Mononuclear cell (primary cell): Measurements from ENCODE around the gene TFPT. TPM values are rescaled to one million over a fixed set of nuclear protein-coding genes. Genes with fewer than 3 reads are reported as not detected.

Experiments
- H3K27me3 ChIP-seq: 2 replicates; pipeline ENCODE4 v1.6.0; 2011; ENCODE audit warnings: low read length, control low read depth; ENCODE audit not compliant: insufficient read depth
- H3K4me1 ChIP-seq: 2 replicates; pipeline ENCODE4 v1.5.1; 2011; ENCODE audit warnings: mild to moderate bottlenecking, low read length, control low read depth; ENCODE audit not compliant: insufficient read depth
- H3K4me3 ChIP-seq: 2 replicates; pipeline ENCODE4 v1.5.1; 2011; ENCODE audit warnings: mild to moderate bottlenecking, low read length, moderate library complexity
- H3K9me3 ChIP-seq: 2 replicates; pipeline ENCODE4 v1.5.1; 2011; ENCODE audit warnings: low read depth, mild to moderate bottlenecking, control low read depth, low read length
- total RNA-seq: library from RNA; depleted of rRNA; stranded (reverse); fragments of >200 nt; gene quantifications from one replicate; pipeline ENCODE4 v1.2.3, GENCODE V29; 2012

TFPT gene, protein sequence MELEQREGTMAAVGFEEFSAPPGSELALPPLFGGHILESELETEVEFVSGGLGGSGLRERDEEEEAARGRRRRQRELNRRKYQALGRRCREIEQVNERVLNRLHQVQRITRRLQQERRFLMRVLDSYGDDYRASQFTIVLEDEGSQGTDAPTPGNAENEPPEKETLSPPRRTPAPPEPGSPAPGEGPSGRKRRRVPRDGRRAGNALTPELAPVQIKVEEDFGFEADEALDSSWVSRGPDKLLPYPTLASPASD
- 5.7 TPM for total RNA-seq

DNA sequence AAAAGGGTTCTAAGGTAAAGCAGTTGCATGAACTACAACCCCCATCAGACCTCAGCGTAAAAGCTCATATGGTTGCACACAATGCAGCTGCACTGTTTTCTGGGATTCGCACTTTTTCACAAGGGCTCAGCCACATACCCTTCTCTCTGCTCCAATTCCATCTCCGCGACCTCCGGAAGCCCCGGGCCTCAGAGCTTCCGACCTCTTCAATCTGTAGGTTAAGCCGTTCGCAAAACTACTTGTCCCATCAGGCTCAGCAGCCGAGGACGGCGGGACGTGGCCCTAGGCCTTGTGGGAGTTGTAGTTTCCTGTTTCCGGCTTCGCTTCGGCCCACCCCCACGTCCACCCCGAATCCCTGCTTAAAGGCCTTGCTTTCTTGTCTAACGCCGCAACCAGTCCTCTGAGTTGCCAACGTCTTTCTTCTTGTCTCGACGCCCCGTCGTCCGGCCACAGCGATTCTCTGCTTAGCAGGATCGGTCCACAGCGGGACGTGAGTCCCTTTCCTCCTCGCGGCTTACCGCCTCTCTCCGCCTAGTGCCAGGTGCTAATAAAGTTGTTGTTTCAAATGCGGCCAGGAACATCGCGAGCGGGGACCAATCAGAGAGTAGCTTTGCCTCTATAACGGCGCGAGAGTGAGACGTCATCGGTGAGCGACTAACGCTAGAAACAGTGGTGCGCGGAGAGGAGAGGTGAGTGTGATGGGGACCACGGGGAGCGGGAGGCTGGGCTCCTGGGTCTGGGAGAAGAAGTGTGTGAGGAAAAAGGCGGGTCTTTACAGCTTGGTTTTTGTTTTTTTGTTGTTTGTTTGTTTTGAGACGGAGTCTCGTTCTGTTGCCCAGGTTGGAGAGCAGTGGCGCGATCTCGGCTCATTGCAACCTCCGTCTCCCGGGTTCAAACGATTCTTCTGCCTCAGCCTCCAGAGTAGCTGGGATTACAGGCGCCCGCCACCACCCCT is at the start of gene TFPT, which contains the start of gene PRPF31:
Gene TFPT, minus strand, starts transcription at position 549 of the 955 bp plus-strand sequence. Its CDS starts 388 bp downstream, at position 161.
Gene PRPF31, plus strand, starts transcription at position 646 of the 955 bp plus-strand sequence. CDS start 2,525 bp downstream, outside the sequence.
- Histone ChIP-seq H3K27me3 (no peaks in the 10 kb centered on the region), H3K4me1 (peaks cover 27% of the 10 kb centered on the region), H3K9me3 (no peaks in the 10 kb centered on the region), H3K4me3 (peak within 1 kb of the TSS; percentile 70)

DNA sequence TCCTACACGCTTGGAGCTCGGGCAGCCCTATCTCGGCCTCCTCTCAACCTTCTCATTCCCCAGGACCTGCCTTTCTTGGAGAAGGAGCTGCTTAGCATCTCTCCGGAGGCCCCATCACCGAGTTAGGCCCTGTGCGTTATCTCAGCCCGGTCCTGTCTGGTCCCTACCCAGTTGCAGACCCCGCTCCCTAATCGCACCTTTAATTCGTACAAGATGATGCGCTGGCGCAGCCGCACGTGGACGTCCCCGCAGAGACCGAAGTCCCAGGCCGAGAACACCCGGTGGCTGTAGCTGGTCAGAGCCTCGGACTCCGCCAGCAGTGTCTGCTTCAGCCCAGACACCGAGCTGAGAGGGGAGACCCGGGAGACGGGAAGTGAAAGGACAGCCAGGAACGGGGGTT is 49.8 kb upstream of the TFPT start:
- Histone ChIP-seq H3K27me3 (no peaks in the 10 kb centered on the region), H3K4me1 (peaks cover 54% of the 10 kb centered on the region), H3K9me3 (no peaks in the 10 kb centered on the region), H3K4me3 (no peak overlapping the region)

DNA sequence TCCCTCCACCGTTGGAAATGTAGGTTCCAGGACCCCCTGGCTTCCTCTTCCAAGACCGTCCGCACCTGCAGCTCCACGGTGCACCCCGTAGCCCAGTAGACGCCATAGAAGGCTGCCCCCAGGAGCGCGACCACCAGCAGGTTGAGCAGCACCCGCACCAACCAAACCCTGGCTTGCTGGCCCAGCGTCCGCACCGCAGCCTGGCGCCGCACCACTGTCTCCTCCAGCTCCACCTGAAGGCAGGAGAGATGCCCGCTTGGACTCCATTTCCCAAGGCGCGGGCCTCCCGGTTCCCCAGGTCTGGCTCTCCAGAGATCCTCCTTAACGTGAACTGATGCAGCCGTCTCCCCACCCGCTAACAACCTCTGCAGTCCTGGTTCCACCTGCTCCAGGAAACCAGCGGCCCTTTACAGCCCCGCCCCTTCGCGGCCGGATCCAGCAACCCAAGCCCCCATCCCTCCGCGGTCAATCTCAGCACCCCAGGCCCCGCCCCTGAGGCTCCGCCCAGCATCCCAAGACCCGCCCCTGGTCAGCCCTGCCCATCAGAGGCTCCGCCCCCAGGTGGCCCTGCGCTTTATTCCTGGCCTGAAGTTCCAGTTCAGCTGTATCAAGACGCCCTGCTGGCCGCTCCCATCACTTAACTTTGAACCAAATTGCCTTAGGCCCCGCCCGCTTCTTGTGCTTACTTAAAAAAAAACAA is 49.1 kb upstream of the TFPT start:
- Histone ChIP-seq H3K27me3 (no peaks in the 10 kb centered on the region), H3K4me3 (no peak overlapping the region), H3K4me1 (peaks cover 57% of the 10 kb centered on the region), H3K9me3 (no peaks in the 10 kb centered on the region)

DNA sequence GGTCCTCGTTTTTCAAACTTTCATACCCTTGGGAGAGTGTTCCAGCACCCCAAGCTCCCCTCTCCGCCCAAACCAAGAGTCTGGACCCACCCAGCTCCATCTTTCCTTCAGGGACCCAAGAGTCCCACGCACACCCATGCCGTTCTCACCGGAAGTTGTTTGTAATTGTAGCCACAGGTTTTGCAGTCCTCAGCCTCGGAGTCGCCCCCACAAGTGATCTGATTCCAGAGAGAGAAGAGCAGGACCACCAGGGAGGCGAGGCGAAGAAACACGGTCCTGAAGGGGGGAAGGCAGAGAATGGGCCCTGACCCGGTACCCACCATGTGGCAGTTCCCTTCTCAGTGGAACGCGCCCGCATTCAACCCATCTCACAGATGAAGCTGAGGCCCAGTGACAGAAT is 47.4 kb upstream of the TFPT start:
- peak overlapping the region; percentile 15 for H3K4me3 ChIP-seq
- no peaks in the 10 kb centered on the region for H3K27me3 ChIP-seq
- H3K9me3 ChIP-seq, result no peaks in the 10 kb centered on the region
- peaks cover 63% of the 10 kb centered on the region for H3K4me1 ChIP-seq

DNA sequence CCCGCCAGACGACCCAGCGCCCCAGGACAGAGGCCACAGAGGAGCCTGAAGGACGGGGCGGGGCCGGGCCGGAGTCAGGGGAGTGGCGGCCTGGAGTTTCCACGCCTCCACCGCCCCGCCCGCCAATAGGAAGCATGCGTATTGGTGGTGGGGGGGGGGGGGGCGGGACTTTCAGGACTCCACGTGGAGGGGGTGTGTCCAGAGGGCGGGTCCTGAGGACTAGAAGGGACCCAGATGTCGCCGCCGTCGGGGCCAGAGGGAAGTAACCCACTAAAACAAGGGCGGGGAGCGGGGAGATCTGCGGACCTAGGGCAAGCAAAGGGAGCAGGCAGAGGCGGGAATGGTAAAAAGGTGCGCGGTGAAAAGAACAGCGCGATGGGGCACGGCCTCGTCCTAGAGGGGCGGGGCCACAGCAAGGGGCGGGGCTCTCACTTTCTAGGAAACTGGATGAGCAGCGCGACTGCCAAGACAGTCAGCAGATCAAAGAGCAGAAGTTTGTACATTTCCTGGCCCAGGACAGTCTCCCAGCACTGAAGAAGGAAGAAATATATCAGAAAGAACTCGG is 46.9 kb upstream of the TFPT start:
- peak overlapping the region; percentile 15 for H3K4me3 ChIP-seq
- H3K9me3 ChIP-seq, result no peaks in the 10 kb centered on the region
- H3K27me3 ChIP-seq, result no peaks in the 10 kb centered on the region
- H3K4me1 ChIP-seq, result peaks cover 63% of the 10 kb centered on the region

DNA sequence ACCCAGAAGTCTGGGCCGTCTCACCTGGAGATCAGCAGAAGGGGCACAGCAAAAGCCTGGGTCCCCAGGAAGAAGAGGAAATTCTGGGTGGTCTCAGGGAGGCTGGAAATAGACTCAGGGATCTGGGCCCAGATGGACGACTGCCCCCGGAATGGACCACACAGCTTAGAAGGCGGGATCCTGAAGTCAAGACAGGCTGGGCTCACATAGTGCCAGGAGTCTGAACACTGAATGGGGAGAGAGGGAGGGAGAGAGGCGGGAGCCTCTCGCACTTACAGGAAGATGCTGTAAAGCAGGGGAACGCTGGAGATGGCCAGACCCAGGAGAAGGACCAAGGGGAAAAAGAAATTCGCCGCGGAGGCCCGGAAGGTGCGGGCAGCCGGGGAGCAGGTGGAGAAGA is 45.4 kb upstream of the TFPT start:
- H3K9me3 ChIP-seq, result no peaks in the 10 kb centered on the region
- H3K4me1 ChIP-seq, result peaks cover 63% of the 10 kb centered on the region
- no peaks in the 10 kb centered on the region for H3K27me3 ChIP-seq
- no peak overlapping the region for H3K4me3 ChIP-seq

DNA sequence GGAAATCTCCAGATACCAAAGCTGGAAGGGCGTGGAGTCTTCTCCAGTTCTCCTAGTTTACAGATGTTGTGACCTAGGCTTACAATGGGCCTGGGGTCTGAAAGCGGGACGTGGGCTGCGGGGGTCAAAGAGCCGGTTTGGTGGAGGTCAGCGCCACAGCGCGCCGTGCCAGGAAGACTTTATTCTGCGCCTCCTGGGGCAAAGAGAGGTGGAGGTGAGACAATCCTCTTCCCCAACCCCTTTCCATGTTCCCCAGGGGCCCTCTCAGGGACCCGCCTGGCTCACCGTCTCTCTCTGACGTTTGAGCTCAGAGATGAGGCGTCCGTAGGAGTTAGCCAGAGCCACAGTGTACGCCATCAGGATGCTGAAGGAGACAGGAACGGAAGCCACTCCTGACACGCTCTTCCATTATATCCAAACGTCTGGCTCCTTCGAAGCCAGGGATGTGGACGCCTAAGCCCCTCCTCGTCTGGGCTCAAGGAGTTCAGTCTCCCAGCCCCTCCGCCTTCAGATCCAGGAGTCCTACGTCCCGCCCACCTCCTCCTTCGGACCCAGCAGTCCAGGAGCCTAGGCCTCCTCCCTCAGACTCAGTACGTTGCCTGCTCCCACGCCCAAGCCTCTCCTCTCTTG is 44.8 kb upstream of the TFPT start:
- Histone ChIP-seq H3K4me1 (peaks cover 63% of the 10 kb centered on the region), H3K9me3 (no peaks in the 10 kb centered on the region), H3K4me3 (peak overlapping the region; percentile 42), H3K27me3 (no peaks in the 10 kb centered on the region)

DNA sequence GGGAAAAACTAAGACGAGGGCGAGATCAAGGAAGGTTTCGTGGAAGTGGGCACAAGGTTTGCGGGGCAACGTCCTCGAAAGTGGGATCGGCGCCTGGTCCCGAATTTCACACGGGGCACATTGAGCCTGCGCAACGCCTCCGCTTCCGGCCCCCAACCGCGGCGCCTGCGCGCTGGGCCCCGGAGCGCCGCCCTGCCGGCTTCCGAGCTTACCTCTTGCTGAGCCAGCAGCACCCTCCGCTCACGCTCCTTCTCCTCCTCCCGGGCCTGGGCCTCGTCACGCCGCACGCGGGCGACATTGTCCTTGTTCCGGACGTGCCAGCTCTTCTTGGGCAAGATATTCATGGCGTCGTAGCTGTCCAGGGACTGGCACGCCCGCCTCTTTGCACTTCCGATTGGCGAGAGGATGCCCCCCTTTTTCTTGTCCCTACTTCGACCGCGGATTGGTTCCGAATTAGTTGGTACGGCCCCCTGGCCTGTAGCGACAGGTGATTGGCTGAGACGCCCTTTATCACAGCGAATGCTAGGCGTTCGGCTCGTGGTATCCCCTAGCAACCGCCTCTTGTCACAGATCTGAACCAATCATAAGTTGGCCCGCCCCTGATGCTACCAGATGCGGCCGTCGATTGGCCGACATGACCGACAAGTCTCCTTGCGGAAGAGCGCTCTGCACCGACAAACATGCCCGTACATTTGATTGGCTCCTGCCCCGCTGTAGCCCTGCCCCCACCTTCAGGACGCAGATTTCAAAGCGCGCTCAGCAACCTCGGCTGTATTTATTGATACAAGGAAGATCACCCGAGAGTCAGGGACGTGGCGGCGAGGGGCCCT is 44.1 kb upstream of the TFPT start, which contains the start of gene LENG1:
Gene LENG1, minus strand, starts transcription at position 370 of the 830 bp plus-strand sequence. Its CDS starts 26 bp downstream, at position 344.
- Histone ChIP-seq H3K4me1 (peaks cover 57% of the 10 kb centered on the region), H3K9me3 (no peaks in the 10 kb centered on the region), H3K4me3 (peak within 1 kb of the TSS; percentile 67), H3K27me3 (no peaks in the 10 kb centered on the region)

DNA sequence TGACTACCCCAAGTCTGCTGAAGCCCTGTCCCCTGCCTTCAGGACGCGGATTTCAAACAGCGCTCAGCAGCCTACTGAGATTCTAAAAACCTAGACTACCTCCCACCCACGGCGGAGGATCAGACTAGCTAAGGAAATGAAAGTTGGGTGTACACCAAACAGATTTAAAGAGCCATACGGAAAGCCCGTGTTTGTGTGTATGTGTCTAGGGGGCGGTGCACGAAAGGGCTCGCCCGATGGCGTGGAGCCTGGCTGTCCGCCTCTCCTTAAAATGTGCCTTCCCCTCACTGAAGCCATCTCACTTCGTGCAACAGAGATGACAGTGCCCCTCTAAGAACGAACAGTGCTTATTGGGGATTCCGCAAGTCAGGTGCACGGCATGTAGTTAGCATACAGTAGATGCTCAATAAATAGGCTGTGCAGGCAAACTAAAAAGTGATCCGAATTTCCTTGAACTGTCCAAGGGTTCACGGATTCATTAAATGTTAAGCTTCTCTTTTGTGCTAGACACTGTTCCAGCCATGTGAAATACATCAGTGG is 43.4 kb upstream of the TFPT start:
- H3K27me3 ChIP-seq, result no peaks in the 10 kb centered on the region
- peak overlapping the region; percentile 67 for H3K4me3 ChIP-seq
- H3K9me3 ChIP-seq, result no peaks in the 10 kb centered on the region
- peaks cover 50% of the 10 kb centered on the region for H3K4me1 ChIP-seq

DNA sequence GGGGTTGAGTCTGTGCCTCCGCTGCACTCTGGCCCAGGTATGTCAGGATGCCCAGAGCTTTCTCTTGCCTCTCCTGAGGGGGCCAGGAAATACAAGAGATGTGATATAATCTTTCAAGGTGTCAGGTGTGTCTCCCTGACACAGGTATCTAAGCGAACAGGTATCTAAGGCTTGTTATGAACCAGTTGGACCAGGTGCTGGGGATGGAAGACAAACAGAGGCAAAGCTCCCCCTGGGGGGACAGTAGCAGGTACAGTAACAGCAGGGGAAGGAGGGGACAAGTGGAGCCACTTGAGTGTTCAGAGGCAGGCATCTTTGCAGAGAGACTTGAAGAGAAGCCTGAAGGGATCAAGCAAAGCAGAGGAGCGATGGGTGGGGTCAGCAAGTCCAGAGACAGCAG is 41.5 kb upstream of the TFPT start:
- Histone ChIP-seq H3K4me3 (no peak overlapping the region), H3K9me3 (no peaks in the 10 kb centered on the region), H3K4me1 (peaks cover 33% of the 10 kb centered on the region), H3K27me3 (no peaks in the 10 kb centered on the region)

DNA sequence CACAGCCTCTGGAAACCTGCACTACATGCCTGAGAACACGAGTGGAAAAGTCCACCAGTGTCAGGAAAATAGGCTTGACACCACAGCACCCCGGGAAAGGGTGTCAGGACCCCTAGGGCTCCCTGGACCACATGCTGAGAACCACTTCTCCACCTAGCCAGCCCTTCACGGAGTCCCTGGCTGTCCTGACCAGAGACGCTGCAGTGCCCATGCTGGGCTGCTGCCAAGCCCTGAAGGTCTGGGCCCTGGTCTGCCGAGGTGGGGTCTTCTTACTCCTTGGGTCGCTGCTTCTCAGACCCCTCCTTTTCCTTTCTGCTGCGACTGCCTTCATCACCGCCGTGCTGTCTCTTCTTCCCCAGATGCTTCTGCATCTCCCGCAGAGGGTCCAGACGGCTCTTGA is 41.0 kb upstream of the TFPT start:
- Histone ChIP-seq H3K27me3 (no peaks in the 10 kb centered on the region), H3K4me1 (peaks cover 29% of the 10 kb centered on the region), H3K9me3 (no peaks in the 10 kb centered on the region), H3K4me3 (no peak overlapping the region)

DNA sequence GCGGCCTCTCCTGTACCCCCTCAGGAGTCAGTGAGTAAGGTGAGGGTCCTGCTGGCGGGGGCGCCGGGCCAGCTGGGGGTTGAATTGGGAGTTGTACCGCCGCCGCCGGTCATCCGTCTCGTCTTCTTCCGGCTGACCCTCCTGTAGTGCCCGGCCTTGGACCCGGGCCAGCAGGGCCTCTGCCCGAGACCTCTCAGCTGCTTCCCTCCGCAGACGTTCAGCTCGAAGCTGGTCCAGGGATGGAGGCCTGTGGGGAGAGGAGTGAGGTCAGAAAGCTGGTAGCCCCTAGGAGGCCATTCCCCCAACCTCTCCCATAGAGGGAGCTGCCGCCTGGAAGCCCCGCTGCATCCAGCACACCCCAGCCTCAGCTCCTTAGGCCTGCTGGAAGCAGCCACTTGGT is 40.2 kb upstream of the TFPT start:
- H3K27me3 ChIP-seq, result no peaks in the 10 kb centered on the region
- peaks cover 21% of the 10 kb centered on the region for H3K4me1 ChIP-seq
- H3K9me3 ChIP-seq, result no peaks in the 10 kb centered on the region
- no peak overlapping the region for H3K4me3 ChIP-seq

DNA sequence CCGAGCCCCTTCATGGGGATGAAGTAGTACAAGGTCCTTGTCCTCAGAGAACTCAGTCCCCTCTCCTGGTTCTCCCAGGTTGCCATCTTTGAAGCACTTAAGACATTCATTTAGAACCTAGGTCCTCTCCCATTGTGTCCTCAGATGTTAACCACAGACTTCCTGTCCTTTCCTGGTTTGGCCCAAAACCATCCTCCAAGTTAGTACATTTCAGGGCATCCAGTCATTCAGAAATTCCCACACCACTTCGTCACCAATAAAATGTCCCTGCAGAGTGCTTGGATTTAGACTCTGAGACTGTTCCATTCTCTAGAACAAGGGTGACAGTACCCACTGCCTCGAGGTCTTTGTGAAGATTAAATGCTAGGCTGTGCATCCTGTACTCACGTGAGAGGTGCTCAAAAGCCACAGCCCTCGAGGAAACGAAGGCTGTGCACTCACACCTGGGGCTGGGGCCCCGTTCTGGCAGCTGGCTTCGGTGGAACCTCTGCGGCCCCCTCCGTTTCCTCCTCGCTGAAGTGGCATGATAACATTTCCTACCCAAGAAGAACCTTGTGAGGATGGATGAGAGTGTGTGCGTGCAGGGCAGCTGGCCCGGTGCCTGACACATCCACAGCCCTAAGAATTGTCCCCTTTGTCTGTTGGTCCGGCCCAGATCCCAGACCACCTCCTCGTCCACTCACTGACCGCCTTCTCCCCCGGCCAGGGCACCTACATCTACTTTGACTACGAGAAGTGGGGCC is 39.3 kb upstream of the TFPT start:
- peaks cover 13% of the 10 kb centered on the region for H3K4me1 ChIP-seq
- no peaks in the 10 kb centered on the region for H3K9me3 ChIP-seq
- no peak overlapping the region for H3K4me3 ChIP-seq

More for the DNA sequence above, 39.3 kb upstream of the TFPT start:
- no peaks in the 10 kb centered on the region for H3K27me3 ChIP-seq
